Activated naive CD4-positive, alpha-beta T cell treated with anti-CD3 and anti-CD28 coated beads, Interleukin-2, amount 50 U/mL, for 16 hours (primary cell): ENCODE results near the gene YWHAE.
"Not testable (repeated sequence)": the region's sequence is repeated elsewhere in the genome, so short reads cannot be mapped to it uniquely, and the experiment has no call there.

Experiments used
- DNase-seq: peaks from one replicate; pipeline ENCODE4 v3.0.0-alpha.2; 2020

Gene YWHAE

DNA sequence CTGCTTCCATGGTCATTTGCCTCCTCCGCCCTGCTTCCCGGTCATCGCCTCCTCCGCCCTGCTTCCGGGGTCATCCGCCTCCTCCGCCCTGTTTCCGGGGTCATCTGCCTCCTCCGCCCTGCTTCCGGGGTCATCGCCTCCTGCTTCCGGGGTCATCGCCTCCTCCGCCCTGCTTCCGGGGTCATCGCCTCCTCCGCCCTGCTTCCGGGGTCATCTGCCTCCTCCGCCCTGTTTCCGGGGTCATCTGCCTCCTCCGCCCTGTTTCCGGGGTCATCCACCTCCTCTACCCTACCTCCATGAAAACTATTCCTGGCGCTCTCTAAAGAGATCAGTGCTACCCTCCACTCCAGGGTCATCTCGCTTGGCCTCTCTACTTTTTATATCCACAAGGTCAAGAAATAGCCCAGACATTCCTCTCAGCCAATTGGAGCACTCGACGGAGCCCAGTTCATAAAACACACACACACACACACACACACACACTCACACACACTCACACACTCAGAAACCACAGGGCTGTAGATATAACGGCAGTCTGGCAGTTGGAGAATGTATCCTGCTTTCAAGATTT is 75.7 kb downstream of the YWHAE start:
- no peak for DNase-seq

DNA sequence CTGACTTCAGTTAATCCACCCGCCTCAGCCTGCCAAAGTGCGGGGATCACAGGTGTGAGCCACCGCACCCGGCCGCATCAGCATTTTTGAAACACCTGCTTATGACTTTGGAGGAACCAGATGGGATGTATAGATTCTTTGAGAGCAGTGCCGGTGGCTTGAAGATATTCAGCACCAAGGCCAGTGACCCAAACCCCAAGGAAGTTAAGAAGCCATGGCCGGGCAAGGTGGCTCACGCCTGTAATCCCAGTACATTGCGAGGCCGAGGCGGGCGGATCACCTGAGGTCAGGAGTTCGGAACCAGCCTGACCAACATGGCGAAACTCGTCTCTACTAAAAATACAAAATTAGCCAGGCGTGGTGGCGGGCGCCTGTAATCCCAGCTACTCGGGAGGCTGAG is 76.7 kb downstream of the YWHAE start:
- no peak for DNase-seq

DNA sequence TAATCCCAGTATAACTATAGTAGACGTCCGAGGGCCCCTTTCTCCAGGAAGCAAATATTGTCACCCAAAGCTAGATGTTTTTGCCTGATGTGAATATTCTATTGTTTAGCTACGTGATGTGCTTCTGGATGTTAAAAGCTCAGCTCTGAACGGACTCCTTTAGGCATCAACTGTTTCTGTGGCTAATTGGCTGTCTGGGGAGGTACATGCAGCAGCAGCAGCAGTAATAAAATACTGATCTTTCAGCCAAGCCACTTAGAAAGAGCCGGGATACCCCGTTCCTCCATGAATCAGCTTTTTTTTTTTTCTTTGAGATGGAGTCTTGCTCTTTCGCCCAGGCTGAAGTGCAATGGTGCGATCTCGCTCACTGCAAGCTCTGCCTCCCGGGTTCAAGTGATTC is 77.5 kb downstream of the YWHAE start:
- no peak for DNase-seq

DNA sequence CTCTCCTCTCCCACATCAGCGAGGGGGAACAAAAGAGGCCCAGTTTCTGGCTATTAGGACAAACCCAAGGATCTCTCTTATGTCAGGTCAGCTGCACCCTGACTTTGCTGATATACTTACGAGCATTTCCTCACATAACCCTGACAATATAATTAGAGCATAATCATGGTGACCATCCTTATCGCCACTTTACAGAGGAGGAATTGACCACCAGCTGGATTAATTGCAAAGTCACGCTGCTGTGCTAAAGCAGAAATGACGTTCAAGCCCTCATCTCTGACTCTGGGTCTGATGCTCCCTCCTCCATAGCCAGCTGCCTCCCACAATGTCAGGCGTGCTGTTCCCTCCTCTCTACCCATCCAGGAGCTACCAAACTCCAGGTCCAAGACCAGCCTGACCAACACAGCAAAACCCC is 78.0 kb downstream of the YWHAE start:
- no peak for DNase-seq

DNA sequence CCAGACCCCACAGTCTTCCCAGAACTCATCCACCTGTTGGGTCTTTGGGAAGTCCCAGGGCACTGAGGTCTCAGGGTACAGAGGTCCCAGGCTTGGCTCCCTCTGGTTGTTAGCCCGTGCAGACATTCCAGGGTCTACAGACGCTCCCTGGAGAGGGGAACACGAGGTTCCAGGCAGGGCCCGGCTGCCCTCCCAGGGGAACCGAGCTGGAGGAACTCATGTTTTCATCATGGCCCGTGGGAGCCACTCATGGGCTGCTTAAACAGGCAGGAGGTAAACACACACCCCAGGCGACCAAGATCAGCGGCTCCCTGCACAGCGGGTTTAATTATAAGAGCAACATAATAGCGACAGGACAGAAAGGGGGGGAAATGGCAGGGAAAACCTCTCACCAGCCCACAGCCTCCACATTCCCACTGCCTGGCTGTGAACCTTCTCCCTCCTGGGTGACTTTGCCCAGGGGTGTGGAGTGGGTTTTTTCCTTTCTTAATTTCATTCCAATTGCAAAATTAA is 84.1 kb downstream of the YWHAE start:
- no peak for DNase-seq

DNA sequence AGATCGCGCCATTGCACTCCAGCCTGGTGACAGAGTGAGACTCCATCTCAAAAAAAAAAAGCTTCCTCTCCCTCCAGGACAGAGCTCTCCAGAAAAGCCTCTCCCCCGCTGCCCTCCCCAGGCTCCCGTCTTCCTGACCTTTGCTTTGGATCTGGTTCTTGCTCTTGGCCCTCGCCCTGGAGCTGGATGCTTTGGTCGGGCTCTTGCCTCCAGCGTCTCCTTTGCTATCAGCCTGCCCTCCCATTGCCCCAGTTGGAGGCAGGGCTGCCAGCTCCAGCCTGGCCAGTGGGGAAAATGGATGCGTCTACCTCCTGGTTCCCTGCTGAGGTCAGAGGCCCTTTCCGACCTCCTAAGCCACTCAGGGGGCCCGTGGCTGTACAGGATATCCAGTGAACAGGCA is 84.6 kb downstream of the YWHAE start:
- no peak for DNase-seq

DNA sequence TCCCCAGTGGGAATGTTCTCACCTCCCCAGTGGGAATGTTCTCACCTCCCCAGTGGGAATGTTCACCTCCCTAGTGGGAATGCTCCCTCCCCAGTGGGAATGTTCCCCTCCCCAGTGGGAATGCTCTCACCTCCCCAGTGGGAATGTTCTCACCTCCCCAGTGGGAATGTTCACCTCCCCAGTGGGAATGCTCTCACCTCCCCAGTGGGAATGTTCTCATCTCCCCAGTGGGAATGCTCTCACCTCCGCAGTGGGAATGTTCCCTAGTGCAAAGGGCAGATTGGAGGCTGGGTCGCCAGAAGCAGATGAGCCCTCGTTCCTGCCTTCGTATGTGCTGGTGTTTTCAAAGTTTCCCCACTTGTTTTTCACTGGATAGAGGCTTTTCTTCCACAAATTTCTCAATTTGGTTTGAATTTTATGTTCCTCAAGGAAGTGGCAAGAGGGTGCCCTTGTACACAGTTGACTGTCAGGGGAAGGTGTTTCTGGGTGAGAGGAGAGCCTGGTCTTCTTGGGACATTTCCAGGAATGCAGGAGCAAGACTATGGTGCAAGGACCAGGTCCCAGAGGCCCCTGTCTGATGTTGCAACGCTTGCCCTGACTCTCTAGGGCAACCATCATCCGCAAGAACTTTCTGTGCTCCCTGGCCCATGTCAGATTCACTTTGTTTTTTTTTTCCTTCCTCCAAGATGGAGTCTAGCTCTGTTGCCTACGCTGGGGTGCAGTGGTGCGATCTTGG is 86.6 kb downstream of the YWHAE start:
- no peak for DNase-seq

DNA sequence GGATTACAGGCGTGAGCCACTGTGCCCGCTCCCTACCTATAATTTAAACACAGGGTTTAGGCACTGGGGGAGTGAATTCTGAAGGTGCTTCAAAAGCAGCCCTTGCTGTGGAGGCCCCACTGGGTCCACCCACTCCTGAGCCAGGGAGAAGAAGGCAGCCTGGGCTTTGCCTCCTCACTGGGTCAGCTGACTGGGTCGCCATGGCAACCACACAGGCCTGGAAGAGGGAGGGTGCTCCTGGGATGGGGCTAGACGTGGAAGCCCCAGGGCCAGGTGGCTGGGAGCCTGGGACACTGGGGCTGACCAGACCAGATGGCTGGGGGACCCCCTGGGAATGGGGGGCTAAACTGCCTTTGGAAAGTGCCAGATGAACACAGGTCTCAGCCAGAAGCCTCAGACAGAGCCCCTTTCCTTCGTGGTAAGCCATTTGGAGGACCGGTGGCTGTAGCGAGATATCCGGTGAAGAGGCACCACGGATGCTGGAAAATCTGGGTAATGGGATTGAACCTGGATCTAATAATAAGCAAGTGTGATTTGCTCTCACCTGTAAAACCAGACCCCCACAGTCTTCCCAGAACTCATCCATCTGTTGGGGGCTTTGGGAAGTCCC is 87.7 kb downstream of the YWHAE start:
- DNase-seq, result no peak

DNA sequence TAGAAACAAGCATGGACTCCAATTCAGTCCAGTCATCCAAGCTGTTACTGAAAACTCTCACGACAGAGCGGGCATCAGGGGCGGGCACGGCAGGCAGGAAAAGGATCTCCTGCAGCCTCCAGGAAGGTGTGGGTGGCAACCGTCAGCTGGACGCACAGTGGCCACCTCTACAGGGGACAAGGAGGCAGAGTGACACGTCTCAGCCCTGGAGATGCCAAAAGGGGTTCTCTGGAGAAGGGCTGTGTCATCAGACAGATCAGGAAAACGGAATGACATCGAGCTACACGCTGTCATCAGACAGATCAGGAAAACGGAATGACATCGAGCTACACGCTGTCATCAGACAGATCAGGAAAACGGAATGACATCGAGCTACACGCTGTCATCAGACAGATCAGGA is 92.2 kb downstream of the YWHAE start:
- DNase-seq, result not testable (repeated sequence)

DNA sequence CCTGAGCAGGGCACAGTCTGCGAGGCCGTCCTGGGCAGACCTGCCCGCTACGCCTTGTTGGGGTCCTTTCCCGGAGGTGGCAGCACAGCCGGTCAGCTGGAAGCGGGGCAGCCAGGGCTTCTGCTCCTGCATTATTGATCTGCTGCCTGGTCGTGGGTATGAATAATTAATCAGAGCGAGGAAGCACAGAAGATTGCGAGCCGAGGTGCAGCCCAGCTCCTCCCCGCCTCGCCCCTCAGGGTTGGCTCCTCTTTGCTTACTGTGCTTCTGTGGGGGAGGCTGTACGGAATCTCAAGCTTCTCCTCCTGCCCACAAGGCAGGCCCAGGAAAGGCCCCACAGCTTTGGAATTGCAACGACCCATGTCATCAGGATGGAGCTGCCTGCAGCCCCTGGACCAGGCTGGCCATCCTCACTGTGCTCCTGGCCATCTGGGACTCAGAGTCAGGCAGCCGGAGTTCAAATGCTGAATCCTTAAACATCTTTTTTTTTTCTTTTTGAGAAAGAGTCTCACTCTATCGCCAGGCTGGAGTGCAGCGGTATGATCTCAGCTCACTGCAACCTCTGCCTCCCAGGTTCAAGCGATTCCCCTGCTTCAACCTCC is 95.0 kb downstream of the YWHAE start:
- no peak for DNase-seq

DNA sequence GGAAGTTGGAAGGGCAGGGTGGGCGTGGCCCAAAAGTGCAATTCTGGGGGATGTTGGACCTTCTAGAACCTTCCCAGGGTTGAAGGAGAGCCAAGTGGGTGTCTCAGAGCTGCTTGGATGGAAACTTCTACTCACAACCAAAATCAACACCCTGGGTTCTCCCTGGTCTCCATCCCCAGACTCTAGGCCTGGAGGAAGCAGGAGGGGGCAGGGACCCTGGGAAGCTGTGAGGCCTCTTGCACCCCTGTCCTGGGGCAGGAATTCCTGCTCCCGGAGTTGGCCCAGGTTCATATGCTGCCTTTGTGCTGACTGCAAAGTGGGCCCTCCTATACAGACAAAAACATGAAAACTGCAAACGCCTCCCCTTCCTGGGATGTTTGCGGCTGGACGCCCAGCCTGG is 95.5 kb downstream of the YWHAE start:
- no peak for DNase-seq

DNA sequence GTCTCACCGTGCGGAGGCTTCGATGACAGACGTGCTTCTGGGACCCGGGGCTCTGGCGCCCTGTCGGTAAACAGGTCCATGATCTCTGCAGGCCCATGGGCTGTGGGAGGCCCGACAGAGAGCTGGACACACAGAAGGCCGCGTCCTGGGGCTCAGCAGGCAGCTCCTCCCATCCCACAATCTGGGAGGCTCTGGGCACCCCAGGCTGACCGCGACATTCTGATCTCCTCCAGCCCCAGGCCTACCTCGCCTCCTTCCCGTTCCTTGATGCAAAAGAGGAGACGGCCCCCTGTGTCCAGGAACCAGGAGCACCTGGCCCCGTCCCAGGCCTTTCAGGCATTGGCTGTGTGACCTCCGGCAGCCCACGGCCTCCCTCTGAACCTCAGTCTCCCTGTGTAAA is 97.3 kb downstream of the YWHAE start:
- DNase-seq, result no peak

DNA sequence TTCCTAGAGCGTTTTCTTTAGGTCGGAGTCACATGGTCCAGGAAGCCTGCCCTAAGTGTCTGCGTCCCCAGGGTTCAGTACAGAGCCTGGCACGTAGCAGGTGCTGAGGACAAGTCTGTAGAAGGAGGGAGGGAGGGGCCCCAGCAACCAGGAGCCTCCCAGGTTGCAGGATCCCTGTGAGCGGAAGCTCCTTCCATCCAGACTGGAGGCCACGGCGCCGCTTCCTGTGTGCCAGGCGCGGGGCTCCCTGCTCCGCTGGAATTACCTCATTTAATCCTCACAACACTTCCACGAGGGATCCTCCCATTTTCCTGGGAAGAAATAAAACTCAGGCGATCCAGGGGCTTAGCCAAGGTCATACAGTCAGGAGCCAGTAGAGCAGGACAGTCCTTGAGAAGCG is 98.5 kb downstream of the YWHAE start:
- DNase-seq, result no peak

DNA sequence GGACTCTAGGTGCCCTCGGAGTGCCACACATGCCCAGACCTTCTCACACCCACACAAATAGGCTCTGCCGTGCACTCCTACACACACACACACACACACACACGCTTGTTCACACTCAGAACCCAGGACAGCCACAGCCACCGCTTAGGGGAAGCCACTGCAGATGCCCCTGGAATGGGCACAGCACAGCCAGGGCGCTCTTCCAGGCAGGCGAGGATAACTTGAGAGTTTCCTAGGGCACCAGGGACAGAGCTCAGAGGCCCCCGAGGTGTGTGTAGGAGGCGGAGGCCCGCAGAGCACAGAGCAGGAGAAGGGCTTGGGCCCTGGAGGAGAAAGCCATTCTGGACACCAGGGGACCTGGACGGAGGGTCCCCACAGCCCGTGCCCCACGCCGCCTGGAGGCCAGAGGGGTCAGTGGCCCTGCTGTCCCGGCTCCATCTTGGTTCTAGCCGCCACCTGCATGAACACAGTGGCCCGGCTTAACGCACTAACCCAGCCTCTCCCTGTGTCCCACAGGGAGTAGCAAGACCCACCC is 99.6 kb downstream of the YWHAE start:
- DNase-seq, result no peak

DNA sequence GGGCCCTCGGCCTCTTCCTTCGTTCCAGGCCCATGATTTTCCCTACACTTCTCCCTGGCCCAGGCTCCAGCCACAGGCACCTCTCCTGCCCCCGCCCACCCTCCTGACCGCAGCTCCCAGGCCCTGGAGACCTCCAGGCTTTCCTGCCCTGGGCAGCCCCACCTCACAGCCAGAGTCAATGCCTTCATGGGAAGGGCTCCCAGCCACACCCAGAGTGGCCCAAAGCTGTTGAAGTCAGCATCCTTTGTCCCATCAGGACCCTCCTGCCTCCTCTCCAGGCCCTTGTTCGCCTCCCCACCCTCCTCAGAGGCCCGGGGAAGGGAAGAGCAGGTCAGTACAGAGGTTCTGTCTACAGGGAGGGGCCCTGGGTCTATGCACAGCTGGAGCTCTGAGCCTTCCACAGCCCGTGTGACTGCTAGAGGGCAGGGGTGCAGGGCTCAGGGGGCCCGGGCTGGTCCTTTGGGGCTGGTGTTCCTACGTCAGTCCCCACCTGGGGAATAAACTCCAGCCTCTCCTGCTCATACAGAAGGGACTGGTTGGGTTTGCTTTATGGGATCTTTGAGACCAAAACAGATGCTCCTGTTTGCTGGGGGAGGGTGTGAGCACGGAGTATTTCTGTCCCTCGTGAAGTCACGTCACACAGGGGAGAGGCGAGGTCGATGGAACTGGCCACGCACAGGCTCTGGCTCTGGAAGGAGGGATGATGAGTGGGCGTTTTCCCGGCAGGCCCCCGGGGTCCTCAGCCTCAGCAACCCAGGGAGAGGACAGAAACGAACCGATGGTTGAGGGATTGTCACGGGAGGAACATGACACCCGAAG is 100.3 kb downstream of the YWHAE start:
- no peak for DNase-seq

DNA sequence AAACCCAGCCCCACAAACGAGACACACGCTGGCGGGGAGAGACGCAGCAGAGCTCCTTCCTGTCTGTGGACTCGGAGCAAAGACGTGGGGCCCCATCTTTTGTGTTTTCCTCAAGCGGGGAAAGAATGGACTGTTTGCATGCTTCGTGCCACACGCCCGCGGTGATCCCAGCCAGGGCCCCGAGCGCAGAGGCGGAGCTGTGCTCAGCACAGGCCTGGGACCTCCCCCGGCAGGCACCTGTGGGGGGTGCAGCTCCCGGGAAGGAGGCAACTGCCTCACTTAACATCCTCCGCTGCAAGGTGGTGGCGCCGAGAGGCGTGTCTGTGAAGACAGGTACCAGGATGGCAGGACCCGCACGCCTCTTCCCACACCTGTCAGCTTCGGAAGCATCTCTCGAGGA is 101.4 kb downstream of the YWHAE start:
- DNase-seq, result peak; percentile 68
